Rectal smooth muscle tissue (tissue), 1 donor: Measurements from ENCODE around the gene PALLD.

Experiments
- H3K27ac ChIP-seq: one replicate; pipeline ENCODE4 v1.7.0; 2013; ENCODE audit warnings: low read depth, low read length, inconsistent platforms
- H3K27me3 ChIP-seq: one replicate; pipeline ENCODE4 v1.7.0; 2013; ENCODE audit warnings: low read length; ENCODE audit not compliant: control insufficient read depth, insufficient read depth
- H3K36me3 ChIP-seq: one replicate; pipeline ENCODE4 v1.7.0; 2013; ENCODE audit warnings: low read length; ENCODE audit not compliant: control insufficient read depth, insufficient read depth
- H3K4me1 ChIP-seq: one replicate; pipeline ENCODE4 v1.7.0; 2013; ENCODE audit warnings: low read length; ENCODE audit not compliant: control insufficient read depth, insufficient read depth
- H3K4me3 ChIP-seq: one replicate; pipeline ENCODE4 v1.7.0; 2013; ENCODE audit warnings: low read length
- H3K9ac ChIP-seq: one replicate; pipeline ENCODE4 v1.7.0; 2013; ENCODE audit warnings: low read length

Gene PALLD

DNA sequence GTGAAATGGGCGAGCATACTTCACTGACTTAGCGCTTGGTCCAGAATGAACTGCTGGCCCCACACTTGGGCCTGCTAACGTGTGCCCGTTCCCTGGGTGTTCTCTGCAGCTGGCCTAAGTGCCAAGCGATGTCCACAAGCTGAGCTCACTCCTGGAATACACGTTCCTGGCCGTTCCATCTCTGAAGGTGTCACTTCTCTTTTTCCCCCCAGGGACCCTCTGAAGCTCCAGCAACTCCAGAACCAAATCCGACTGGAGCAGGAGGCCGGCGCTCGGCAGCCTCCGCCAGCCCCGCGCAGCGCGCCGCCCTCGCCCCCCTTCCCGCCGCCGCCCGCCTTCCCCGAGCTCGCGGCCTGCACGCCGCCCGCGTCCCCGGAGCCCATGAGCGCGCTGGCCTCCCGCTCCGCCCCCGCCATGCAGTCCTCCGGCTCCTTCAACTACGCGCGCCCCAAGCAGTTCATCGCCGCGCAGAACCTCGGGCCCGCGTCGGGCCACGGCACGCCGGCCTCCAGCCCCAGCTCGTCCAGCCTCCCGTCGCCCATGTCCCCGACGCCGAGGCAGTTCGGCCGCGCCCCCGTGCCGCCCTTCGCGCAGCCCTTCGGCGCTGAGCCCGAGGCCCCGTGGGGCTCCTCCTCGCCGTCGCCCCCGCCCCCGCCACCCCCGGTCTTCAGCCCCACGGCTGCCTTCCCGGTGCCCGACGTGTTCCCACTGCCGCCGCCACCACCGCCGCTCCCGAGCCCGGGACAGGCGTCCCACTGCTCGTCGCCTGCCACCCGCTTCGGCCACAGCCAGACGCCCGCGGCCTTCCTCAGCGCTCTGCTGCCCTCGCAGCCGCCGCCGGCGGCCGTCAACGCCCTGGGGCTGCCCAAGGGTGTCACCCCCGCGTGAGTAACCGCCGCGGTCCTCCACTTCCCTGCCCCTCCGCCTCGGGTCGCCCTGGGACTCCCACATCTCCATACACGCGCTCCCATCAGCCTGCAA lies 380.9 kb downstream of the PALLD start:
- Histone ChIP-seq H3K4me1 (peaks cover 42% of the 10 kb centered on the region), H3K9ac (no peak overlapping the region), H3K4me3 (peak overlapping the region; percentile 46), H3K36me3 (peaks cover 3% of the 10 kb centered on the region), H3K27ac (peak overlapping the region; percentile 71), H3K27me3 (no peaks in the 10 kb centered on the region)

DNA sequence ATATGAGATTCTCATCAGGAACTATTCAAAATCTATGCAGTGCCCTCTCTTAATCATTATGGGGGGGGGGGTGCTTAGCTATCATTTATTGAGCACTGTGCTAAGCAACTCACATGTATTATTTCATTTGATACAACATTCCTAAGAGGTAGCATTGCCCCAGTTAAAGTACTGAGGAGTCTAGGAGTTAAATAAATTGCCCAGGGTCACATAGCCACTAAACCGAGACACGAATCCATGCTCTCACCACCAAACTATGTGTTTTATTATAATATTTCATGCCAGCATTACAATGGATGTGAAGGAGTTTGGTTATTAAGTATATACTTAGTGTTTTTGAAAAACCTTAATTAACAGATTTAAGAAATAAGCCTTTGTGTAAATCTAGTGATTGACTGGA lies 381.8 kb downstream of the PALLD start:
- Histone ChIP-seq H3K27me3 (no peaks in the 10 kb centered on the region), H3K4me1 (peaks cover 41% of the 10 kb centered on the region), H3K9ac (no peak overlapping the region), H3K36me3 (peaks cover 3% of the 10 kb centered on the region), H3K27ac (peak overlapping the region; percentile 71), H3K4me3 (peak overlapping the region; percentile 6)

DNA sequence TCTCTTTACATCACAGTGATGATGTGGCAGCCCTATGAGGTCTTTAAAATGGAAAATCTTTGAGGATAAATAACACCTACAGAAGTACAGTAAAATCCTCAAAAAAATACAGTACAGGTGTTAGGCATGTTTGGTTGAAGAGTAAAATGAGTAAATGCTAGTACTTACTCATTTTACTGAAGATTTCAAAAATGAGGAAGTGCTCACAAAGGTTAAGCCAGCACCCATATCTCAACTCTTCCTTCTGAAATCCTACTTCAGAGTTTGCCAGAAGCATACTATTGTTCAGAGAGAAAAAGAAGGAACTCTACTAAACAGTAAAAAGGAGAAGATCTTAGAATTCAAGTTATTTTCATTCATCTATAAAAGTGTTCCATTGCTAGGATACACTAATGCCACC lies 382.3 kb downstream of the PALLD start:
- no peak overlapping the region for H3K4me3 ChIP-seq
- H3K4me1 ChIP-seq = peaks cover 41% of the 10 kb centered on the region
- peaks cover 3% of the 10 kb centered on the region for H3K36me3 ChIP-seq
- peak overlapping the region; percentile 71 for H3K27ac ChIP-seq
- H3K9ac ChIP-seq = no peak overlapping the region
- no peaks in the 10 kb centered on the region for H3K27me3 ChIP-seq

DNA sequence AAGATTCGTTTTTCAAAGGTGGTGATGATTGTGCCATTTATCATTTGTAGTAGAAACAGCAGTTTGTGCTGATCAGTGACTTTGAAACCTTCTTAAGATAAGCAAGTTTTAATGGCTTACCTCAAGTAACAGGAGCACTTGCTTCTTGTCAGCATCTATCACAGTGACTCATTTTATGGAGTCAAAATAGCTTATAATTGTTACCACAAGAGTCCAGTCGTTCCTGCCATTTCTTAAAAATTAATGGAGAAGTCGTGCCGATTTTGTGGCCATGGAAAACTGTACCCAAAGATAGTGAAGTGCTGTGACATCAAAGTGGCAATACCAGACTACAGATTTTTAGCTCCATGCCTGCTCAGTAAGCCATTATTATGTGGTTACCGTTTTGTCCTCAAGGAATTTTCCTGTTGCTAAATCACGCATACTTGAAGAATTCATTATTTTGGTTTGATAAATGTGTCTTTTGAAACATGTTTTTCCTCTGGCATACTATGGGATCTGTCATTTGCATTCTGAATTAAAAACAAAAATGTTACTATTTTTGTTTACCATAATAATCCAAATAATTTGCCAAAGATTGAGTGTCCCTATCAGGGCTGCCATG lies 383.3 kb downstream of the PALLD start:
- H3K9ac ChIP-seq = no peak overlapping the region
- no peaks in the 10 kb centered on the region for H3K27me3 ChIP-seq
- H3K4me1 ChIP-seq = peaks cover 43% of the 10 kb centered on the region
- H3K36me3 ChIP-seq = peaks cover 3% of the 10 kb centered on the region
- peak overlapping the region; percentile 71 for H3K27ac ChIP-seq
- H3K4me3 ChIP-seq = no peak overlapping the region

DNA sequence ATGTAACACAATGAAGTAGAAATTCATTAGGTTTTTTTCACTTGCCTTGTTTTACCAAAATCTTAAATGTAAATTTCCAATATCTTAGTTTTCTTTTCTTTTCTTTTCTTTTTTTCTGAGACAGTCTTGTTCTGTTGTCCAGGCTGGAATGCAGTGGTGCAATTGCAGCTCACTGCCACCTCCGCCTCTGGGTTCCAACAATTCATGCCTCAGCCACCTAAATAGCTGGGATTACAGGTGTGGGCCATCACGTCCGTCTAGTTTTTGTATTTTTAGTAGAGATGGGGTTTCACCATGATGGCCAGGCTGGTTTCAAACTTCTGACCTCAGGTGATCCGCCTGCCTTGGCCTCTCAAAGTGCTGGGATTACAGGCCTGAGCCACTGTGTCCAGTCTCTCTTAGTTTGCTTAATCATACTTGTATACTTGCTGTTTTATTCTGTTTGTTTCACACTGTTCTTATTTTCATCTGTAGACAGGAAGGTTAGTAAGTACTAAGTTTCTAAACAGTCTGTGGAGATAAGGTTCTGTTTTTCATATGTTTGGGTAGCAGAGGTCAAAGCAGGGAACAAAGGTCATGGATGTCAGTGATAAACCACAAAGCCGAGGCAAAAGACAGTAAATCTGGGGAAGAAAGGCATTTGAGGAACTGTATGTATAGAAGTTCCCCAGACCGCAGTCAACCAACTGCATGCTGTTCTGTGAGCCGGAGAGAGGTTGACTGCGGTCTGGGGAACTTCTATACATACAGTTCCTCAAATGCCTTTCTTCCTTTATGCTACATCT lies 384.2 kb downstream of the PALLD start:
- H3K27me3 ChIP-seq = no peaks in the 10 kb centered on the region

DNA sequence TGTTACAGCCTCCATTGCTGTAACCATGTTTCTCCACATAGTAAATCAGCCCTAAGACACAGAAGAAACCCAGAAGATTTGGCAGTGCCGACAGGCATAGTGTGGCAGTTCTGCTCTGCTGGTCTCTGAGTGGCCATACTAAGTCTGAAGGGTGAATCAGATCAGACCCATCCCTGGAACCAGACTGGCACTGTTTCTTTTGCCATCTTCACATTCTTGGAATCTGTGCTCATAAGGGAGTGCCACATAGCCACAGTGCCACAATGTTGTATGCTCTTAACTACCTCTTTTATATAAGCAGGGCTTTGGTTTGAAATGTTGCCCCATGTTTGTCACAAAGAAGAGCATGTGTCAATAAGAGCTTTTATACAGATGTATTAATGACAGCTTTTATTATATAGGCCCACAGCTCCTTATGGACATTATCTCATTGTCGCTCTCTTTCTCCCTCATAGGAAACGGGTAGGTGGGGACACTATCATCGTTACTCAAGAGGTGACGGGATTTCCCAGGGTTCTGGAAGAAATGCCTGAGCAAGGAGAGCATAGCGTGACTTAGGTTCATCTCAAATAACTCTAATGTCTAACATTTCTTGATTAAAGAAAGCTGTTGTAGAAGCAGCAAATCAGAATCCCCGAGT lies 385.0 kb downstream of the PALLD start:
- Histone ChIP-seq H3K27me3 (no peaks in the 10 kb centered on the region), H3K4me1 (peaks cover 36% of the 10 kb centered on the region), H3K4me3 (no peak overlapping the region), H3K27ac (peak overlapping the region; percentile 56), H3K9ac (no peak overlapping the region), H3K36me3 (peaks cover 3% of the 10 kb centered on the region)

More for the DNA sequence above, 384.2 kb downstream of the PALLD start:
- Histone ChIP-seq H3K4me1 (peaks cover 37% of the 10 kb centered on the region), H3K36me3 (peaks cover 3% of the 10 kb centered on the region), H3K27ac (peak overlapping the region; percentile 56), H3K9ac (no peak overlapping the region), H3K4me3 (no peak overlapping the region)

DNA sequence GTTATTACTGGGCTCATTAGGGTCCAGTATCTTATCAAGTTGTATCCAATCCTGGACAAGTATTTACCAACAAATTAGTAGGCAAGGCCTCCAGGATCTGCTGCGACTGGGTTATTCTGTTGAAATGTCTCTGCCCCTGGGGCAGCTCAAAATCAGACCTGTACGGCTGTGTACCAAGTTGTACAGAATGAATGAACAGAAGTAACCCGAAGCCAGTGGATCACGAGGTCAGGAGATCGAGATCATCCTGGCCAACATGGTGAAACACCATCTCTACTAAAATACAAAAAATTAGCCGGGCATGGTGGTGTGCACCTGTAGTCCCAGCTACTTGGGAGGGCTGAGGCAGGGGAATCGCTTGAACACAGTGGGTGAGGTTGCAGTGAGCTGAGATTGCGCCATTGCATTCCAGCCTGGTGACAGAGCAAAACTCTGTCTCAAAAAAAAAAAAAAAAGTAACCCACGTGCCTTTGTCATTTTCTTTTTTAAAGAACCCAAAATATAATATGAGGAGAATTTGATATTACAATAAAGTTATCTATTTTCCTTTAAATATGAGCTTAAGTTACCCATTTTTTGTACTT lies 385.9 kb downstream of the PALLD start:
- Histone ChIP-seq H3K27ac (peak overlapping the region; percentile 16), H3K36me3 (peaks cover 3% of the 10 kb centered on the region), H3K9ac (no peak overlapping the region), H3K4me1 (peaks cover 33% of the 10 kb centered on the region), H3K27me3 (no peaks in the 10 kb centered on the region), H3K4me3 (no peak overlapping the region)

DNA sequence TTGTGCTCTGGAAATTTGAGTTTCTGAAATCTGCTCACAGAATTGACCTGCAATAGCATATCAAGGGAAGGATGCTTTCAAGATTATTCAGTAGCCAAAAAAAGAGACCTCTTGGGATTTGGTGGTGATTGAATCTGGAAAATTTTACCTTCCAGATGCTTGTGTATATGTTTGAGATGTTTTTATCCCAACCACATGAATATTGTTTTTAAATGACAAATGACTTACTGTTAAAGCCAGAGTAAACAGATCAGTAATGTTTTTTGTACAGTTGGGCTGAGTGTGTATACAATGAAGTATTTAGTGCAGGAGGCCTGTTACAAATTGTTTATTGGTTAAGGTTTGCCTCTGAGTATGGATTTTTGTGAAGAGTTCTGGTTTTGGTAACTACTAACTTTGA lies 386.7 kb downstream of the PALLD start:
- no peak overlapping the region for H3K9ac ChIP-seq
- H3K4me3 ChIP-seq = no peak overlapping the region
- H3K27ac ChIP-seq = no peak overlapping the region
- H3K36me3 ChIP-seq = peaks cover 3% of the 10 kb centered on the region
- peaks cover 30% of the 10 kb centered on the region for H3K4me1 ChIP-seq
- no peaks in the 10 kb centered on the region for H3K27me3 ChIP-seq

DNA sequence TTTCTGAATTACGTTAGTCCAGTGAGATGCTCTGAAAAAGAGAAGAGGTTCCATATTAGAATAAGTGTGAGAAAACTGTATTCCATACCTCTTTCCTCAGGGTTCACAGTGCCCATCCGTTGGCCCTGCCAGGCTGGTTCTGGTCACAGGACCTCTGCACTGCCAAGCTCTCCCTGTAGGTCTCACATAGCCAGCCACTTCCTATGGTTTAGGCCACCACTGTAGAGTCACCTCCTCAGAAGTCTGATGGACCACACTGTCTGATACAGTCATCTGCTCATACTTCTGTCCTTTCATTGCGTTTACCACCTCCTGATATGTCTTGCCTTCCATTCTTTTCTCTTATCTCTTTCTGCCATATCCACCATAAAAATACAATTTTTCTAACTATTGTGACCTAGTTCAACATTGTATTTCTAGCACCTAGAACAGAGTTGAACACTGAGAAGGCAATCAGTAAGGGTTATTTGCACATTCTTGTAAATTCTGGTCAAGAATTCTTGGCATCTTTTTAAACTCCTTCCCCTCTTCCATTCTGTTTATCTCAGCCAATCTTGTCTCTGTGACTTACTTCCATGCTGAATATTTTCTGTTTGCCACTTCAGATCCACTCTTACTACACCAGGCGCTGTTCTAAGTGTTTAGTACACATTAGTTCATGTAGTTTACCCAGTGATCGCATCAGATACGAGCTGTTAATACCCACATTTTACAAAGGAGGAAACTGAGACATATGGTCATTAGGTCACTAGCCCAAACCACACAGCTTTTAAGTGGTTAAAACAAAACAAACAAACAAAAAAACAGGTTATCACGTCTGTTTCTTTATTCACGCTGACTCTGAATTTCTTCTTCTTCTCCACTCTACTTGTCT lies 387.6 kb downstream of the PALLD start:
- H3K4me1 ChIP-seq = peaks cover 20% of the 10 kb centered on the region

DNA sequence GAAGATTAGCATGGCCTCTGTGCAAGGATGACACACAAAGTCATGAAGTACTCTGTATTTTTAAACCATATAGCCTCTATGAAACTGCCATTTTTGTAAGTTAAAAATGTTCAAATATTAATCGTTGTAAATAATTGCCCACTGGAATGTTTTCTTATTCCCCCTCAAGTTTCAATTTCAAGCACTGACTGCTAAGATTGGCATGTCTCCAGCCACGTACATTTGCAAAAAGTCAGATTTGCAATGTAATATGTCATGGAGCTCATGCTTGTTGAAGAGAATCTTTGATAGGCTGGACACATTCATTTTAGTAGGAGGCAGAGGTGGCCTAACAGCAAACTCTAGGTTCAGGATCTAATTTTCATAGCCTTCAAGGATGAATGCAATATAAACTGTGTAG lies 388.5 kb downstream of the PALLD start:
- Histone ChIP-seq H3K4me1 (peaks cover 11% of the 10 kb centered on the region), H3K27ac (no peak overlapping the region), H3K4me3 (no peak overlapping the region), H3K9ac (no peak overlapping the region), H3K36me3 (peaks cover 3% of the 10 kb centered on the region), H3K27me3 (no peaks in the 10 kb centered on the region)

More for the DNA sequence above, 387.6 kb downstream of the PALLD start:
- Histone ChIP-seq H3K36me3 (peaks cover 3% of the 10 kb centered on the region), H3K27me3 (no peaks in the 10 kb centered on the region), H3K27ac (no peak overlapping the region), H3K9ac (no peak overlapping the region), H3K4me3 (no peak overlapping the region)

DNA sequence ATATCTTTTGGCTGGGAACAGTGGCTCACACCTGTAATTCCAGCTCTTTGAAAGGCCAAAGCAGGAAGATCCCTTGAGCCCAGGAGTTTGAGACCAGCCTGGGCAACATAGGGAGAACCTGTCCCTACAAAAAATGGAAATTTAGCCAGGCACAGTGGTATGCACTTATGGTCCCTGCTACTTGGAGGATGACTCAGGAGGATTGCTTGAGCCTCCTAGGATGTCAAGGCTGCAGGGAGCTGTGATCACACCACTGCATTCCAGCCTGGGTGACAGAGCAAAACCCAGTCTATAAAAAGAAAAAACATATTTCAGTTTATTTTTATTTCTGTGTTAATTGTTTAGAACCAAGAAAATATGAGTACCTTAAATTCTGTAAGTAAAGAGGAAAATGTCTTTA lies 389.5 kb downstream of the PALLD start:
- Histone ChIP-seq H3K4me3 (no peak overlapping the region), H3K27me3 (no peaks in the 10 kb centered on the region), H3K27ac (no peak overlapping the region), H3K4me1 (peaks cover 9% of the 10 kb centered on the region), H3K36me3 (peaks cover 6% of the 10 kb centered on the region), H3K9ac (no peak overlapping the region)
